IMR-90 (cell line): Measurements from ENCODE around the gene TOB2. TPM values are rescaled to one million over a fixed set of nuclear protein-coding genes. Genes with fewer than 3 reads are reported as not detected.

Experiments used
- ATAC-seq: fragments of 200-7000 bp; cut with Tn5 transposase; 2 replicates; pipeline ENCODE4 v1.9.1; 2020; ENCODE audit warnings: low read depth, mild to moderate bottlenecking, moderate library complexity
- BruUV-seq: library from RNA; stranded (reverse); fragments of 400-500 nt; replicated peaks from 2 replicates; lab custom pipeline; 2021; lab: Mats Ljungman, UMichigan
- CTCF ChIA-PET: fragments of 300-600 bp; formaldehyde crosslinking; extraction: SDS; loops from one replicate; lab custom pipeline; 2021; ENCODE audit warnings: antibody characterized with exemption; lab: Yijun Ruan, JAX
- POLR2A ChIA-PET: fragments of 300-600 bp; sonication (Branson Sonifier 250); formaldehyde crosslinking; loops from one replicate; lab custom pipeline; 2022; ENCODE audit warnings: antibody characterized with exemption; ENCODE audit not compliant: unreplicated experiment; lab: Charles Lee
- DNase-seq: peaks from one replicate; pipeline ENCODE4 v3.0.0; 2013
- H2AFZ ChIP-seq: replicated peaks from 2 replicates; pipeline ENCODE3; 2013; ENCODE audit warnings: low read length, mild to moderate bottlenecking; ENCODE audit not compliant: poor library complexity
- H2AK5ac ChIP-seq: 2 replicates; pipeline ENCODE4 v1.6.1; 2013; ENCODE audit warnings: low read depth, low read length, inconsistent platforms
- H2AK9ac ChIP-seq: replicated peaks from 2 replicates; pipeline ENCODE3; 2013; ENCODE audit warnings: mild to moderate bottlenecking, low read depth, low read length, moderate library complexity; ENCODE audit not compliant: poor library complexity
- H2BK120ac ChIP-seq: 2 replicates; pipeline ENCODE4 v1.6.1; 2013; ENCODE audit warnings: low read depth, low read length, inconsistent platforms
- H2BK15ac ChIP-seq: 3 replicates; pipeline ENCODE4 v1.6.1; 2013; ENCODE audit warnings: low read depth, low read length, inconsistent platforms
- H2BK20ac ChIP-seq: 2 replicates; pipeline ENCODE4 v1.6.1; 2013; ENCODE audit warnings: low read depth, mild to moderate bottlenecking, inconsistent platforms, low read length, moderate library complexity
- H2BK5ac ChIP-seq: 2 replicates; pipeline ENCODE4 v1.6.1; 2013; ENCODE audit warnings: mild to moderate bottlenecking, low read depth, low read length, inconsistent platforms; ENCODE audit not compliant: poor library complexity, severe bottlenecking
- H3K14ac ChIP-seq: replicated peaks from 2 replicates; pipeline ENCODE4 v1.6.1; 2013; ENCODE audit warnings: low read depth, low read length, inconsistent platforms
- H3K18ac ChIP-seq: 2 replicates; pipeline ENCODE4 v1.6.1; 2013; ENCODE audit warnings: low read depth, low read length, control low read depth
- H3K23ac ChIP-seq: 2 replicates; pipeline ENCODE4 v1.6.1; 2013; ENCODE audit warnings: low read depth, low read length, inconsistent platforms
- H3K27ac ChIP-seq: 2 replicates; pipeline ENCODE4 v1.5.1; 2013; ENCODE audit warnings: mild to moderate bottlenecking, control low read depth, low read length; ENCODE audit not compliant: insufficient read depth
- H3K27me3 ChIP-seq: 2 replicates; pipeline ENCODE4 v1.6.1; 2013; ENCODE audit warnings: low read length; ENCODE audit not compliant: control insufficient read depth, insufficient read depth
- H3K36me3 ChIP-seq: 2 replicates; pipeline ENCODE4 v1.6.1; 2013; ENCODE audit warnings: low read length, mixed read lengths; ENCODE audit not compliant: control insufficient read depth, insufficient read depth
- H3K4ac ChIP-seq: 2 replicates; pipeline ENCODE4 v1.6.1; 2013; ENCODE audit warnings: low read depth, low read length, inconsistent platforms
- H3K4me1 ChIP-seq: 2 replicates; pipeline ENCODE4 v1.6.1; 2013; ENCODE audit warnings: low read length, mixed read lengths; ENCODE audit not compliant: control insufficient read depth, insufficient read depth
- H3K4me2 ChIP-seq: 2 replicates; pipeline ENCODE4 v1.6.1; 2013; ENCODE audit warnings: low read depth, mild to moderate bottlenecking, control low read depth, low read length, moderate library complexity
- H3K4me3 ChIP-seq: 2 replicates; pipeline ENCODE4 v1.5.1; 2013; ENCODE audit warnings: low read depth, mild to moderate bottlenecking, control low read depth, low read length, moderate library complexity; ENCODE audit not compliant: insufficient read depth
- H3K56ac ChIP-seq: 2 replicates; pipeline ENCODE4 v1.6.1; 2013; ENCODE audit warnings: low read length, inconsistent platforms; ENCODE audit not compliant: insufficient read depth; ENCODE audit errors: extremely low read depth
- H3K79me1 ChIP-seq, 2 experiments: 2 replicates each; pipeline ENCODE4 v1.6.1; 2013; ENCODE audit warnings: low read length in 2 of 2, inconsistent platforms in 1 of 2, low read depth in 1 of 2
- H3K9ac ChIP-seq: 2 replicates; pipeline ENCODE4 v1.6.1; 2013; ENCODE audit warnings: low read depth, low read length, control low read depth
- H3K9me1 ChIP-seq: 2 replicates; pipeline ENCODE4 v1.6.1; 2013; ENCODE audit warnings: low read length, inconsistent platforms; ENCODE audit not compliant: insufficient read depth
- H3K9me3 ChIP-seq: 2 replicates; pipeline ENCODE4 v1.6.1; 2013; ENCODE audit warnings: low read length; ENCODE audit not compliant: control insufficient read depth, insufficient read depth
- H4K20me1 ChIP-seq: 2 replicates; pipeline ENCODE4 v1.6.1; 2013; ENCODE audit warnings: low read length, inconsistent platforms; ENCODE audit not compliant: insufficient read depth
- H4K5ac ChIP-seq: 2 replicates; pipeline ENCODE4 v1.6.1; 2013; ENCODE audit warnings: mild to moderate bottlenecking, low read depth, low read length, control low read depth
- H4K8ac ChIP-seq, 2 experiments: 2 replicates each; pipeline ENCODE4 v1.6.1; 2013; ENCODE audit warnings: low read depth in 2 of 2, low read length in 2 of 2, control low read depth in 1 of 2, inconsistent platforms in 1 of 2
- H4K91ac ChIP-seq: 2 replicates; pipeline ENCODE4 v1.6.1; 2013; ENCODE audit warnings: low read depth, low read length, inconsistent platforms; ENCODE audit not compliant: insufficient read depth
- BHLHE40 ChIP-seq: fragments of 150-350 bp; IDR thresholded peaks from 2 replicates; pipeline ENCODE4 v1.6.1; 2016; ENCODE audit warnings: mild to moderate bottlenecking, low read depth, low read length
- CEBPB ChIP-seq: IDR thresholded peaks from 2 replicates; pipeline ENCODE4 v1.6.1; 2012; ENCODE audit warnings: low read depth, low read length, improper control_type of control experiment
- CHD1 ChIP-seq: IDR thresholded peaks from 2 replicates; pipeline ENCODE4 v1.6.1; 2012; ENCODE audit warnings: low read depth, low read length, improper control_type of control experiment
- CTCF ChIP-seq: conservative IDR thresholded peaks from 2 replicates; pipeline ENCODE4 v1.5.1; 2012; ENCODE audit warnings: mild to moderate bottlenecking, low read depth, low read length, improper control_type of control experiment
- ELK1 ChIP-seq: fragments of 150-350 bp; IDR thresholded peaks from 2 replicates; pipeline ENCODE4 v1.6.1; 2016; ENCODE audit warnings: low read depth, mild to moderate bottlenecking, low read length, moderate library complexity, borderline replicate concordance
- FOS ChIP-seq: fragments of 150-350 bp; IDR thresholded peaks from 2 replicates; pipeline ENCODE4 v1.6.1; 2016; ENCODE audit warnings: low read depth, low read length
- MAFK ChIP-seq: IDR thresholded peaks from 2 replicates; pipeline ENCODE4 v1.6.1; 2012; ENCODE audit warnings: low read depth, low read length, improper control_type of control experiment
- MAZ ChIP-seq: IDR thresholded peaks from 2 replicates; pipeline ENCODE4 v1.6.1; 2012; ENCODE audit warnings: low read depth, mild to moderate bottlenecking, low read length, improper control_type of control experiment, moderate library complexity, borderline replicate concordance
- MXI1 ChIP-seq: IDR thresholded peaks from 2 replicates; pipeline ENCODE4 v1.6.1; 2012; ENCODE audit warnings: low read depth, mild to moderate bottlenecking, low read length, moderate library complexity, borderline replicate concordance
- NFE2L2 ChIP-seq: fragments of 150-350 bp; IDR thresholded peaks from 2 replicates; pipeline ENCODE4 v1.6.1; 2016; ENCODE audit warnings: low read depth, mild to moderate bottlenecking, low read length
- POLR2A ChIP-seq: IDR thresholded peaks from 2 replicates; pipeline ENCODE4 v1.6.1; 2012; ENCODE audit warnings: mild to moderate bottlenecking, low read depth, low read length
- RAD21 ChIP-seq: IDR thresholded peaks from 2 replicates; pipeline ENCODE4 v1.6.1; 2012; ENCODE audit warnings: low read length, improper control_type of control experiment
- RCOR1 ChIP-seq: IDR thresholded peaks from 2 replicates; pipeline ENCODE4 v1.6.1; 2012; ENCODE audit warnings: mild to moderate bottlenecking, low read length, improper control_type of control experiment; ENCODE audit not compliant: insufficient replicate concordance
- RFX5 ChIP-seq: IDR thresholded peaks from 2 replicates; pipeline ENCODE4 v1.8.0; 2012; ENCODE audit warnings: low read depth, mild to moderate bottlenecking, low read length, moderate library complexity
- SMC3 ChIP-seq: fragments of 150-350 bp; IDR thresholded peaks from 2 replicates; pipeline ENCODE4 v1.6.1; 2016; ENCODE audit warnings: low read depth, mild to moderate bottlenecking, antibody characterized with exemption, low read length, moderate library complexity
- USF2 ChIP-seq: fragments of 150-350 bp; IDR thresholded peaks from 2 replicates; pipeline ENCODE4 v1.6.1; 2017; ENCODE audit warnings: mild to moderate bottlenecking, antibody characterized with exemption, low read length, low read depth
- WGBS, 2 experiments: methylation state at CpG; one replicate each; pipeline versions ENCODE4 v1.1.5 to v1.1.7; 2013; ENCODE audit warnings: missing lambda C conversion rate in 2 of 2; ENCODE audit not compliant: insufficient read length in 1 of 2; ENCODE audit errors: extremely low coverage in 2 of 2; 5-methylcytosine and 5-hydroxymethylcytosine counted together
- dilution Hi-C: fragments of 300-500 bp; cut with HindIII; formaldehyde crosslinking; loops from one replicate; pipeline ENCODE4 v1.14.3; 2018; ENCODE audit warnings: low sequenced_read_pairs; ENCODE audit not compliant: unreplicated experiment
- in situ Hi-C: fragments of 300-500 bp; cut with MboI; formaldehyde crosslinking; loops from 3 replicates; pipeline ENCODE4 v1.14.3; 2019; ENCODE audit warnings: low sequenced_read_pairs, inconsistent platforms, mixed read lengths
- intact Hi-C: fragments of 100-400 bp; cut with micrococcal nuclease; formaldehyde crosslinking; loops from 2 replicates; pipeline ENCODE4 v1.10.0; 2022
- polyA plus RNA-seq, 3 experiments: library from polyadenylated mRNA; depleted of rRNA; stranded (reverse); fragments of >200 nt; gene quantifications; 2 replicates each; pipeline ENCODE4 v1.2.3, GENCODE V29; 2012; ENCODE audit warnings: low replicate concordance in 1 of 3
- total RNA-seq: library from RNA; depleted of rRNA; stranded (reverse); fragments of >200 nt; gene quantifications from 2 replicates; pipeline ENCODE4 v1.2.3, GENCODE V29; 2012

Gene TOB2
- total and polyA plus RNA-seq, 2 of the 4 experiments (the other 2 are of a cell fraction): 17.4 to 23.3 TPM

- no peak overlapping the region for H3K27ac ChIP-seq
- H3K4me1 ChIP-seq: peaks cover 11% of the 10 kb centered on the region
- H2AK5ac ChIP-seq: no peak overlapping the region
- H2BK15ac ChIP-seq: no peak overlapping the region
- no peaks in the 10 kb centered on the region for H3K27me3 ChIP-seq
- H2BK5ac ChIP-seq: no peak overlapping the region
- H3K9me3 ChIP-seq: no peaks in the 10 kb centered on the region
- H4K91ac ChIP-seq: no peak overlapping the region
- H3K14ac ChIP-seq: no peak overlapping the region
- ATAC-seq (no peak), DNase-seq (no peak)
- dilution Hi-C loops: no loop called here
- no peak overlapping the region for H2AK9ac ChIP-seq
- H2BK120ac ChIP-seq: no peak overlapping the region
- H3K36me3 ChIP-seq: no peaks in the 10 kb centered on the region
- H3K79me1 ChIP-seq: peaks cover 17 to 27% of the 10 kb centered on the region in 2 experiments
- no peak overlapping the region for H3K4ac ChIP-seq
- H4K5ac ChIP-seq: no peak overlapping the region
- POLR2A ChIA-PET: interaction anchor here (0.5 kb wide), 1 partner anchor 20 kb away, joined by 3 read pairs; no protein-coding TSS in a partner anchor
- H4K20me1 ChIP-seq: no peaks in the 10 kb centered on the region
- no peak overlapping the region for H3K4me3 ChIP-seq
- H3K18ac ChIP-seq: no peak overlapping the region
- H3K56ac ChIP-seq: no peak overlapping the region
- no peak overlapping the region for H2BK20ac ChIP-seq
- H4K8ac ChIP-seq: no peak overlapping the region
- no CpG with 5 or more reads among the region's 7 CpGs for WGBS, 2 experiments
- H3K9ac ChIP-seq: no peak overlapping the region
- H3K23ac ChIP-seq: no peak overlapping the region
- intact Hi-C loops: no loop called here
- H3K4me2 ChIP-seq: no peak overlapping the region
- no TSS peak for BruUV-seq
- H2AFZ ChIP-seq: no peak overlapping the region
- in situ Hi-C loops: no loop called here
- CTCF ChIA-PET: interaction anchor here (0.6 kb wide), 1 partner anchor 107 kb away, joined by 3 read pairs; no protein-coding TSS in a partner anchor
- H3K9me1 ChIP-seq: peaks cover 10% of the 10 kb centered on the region
- TF ChIP-seq MAFK (no peak), RCOR1 (no peak), RAD21 (no peak), ELK1 (no peak), POLR2A (no peak), SMC3 (no peak), CTCF (no peak), RFX5 (no peak), CHD1 (no peak), MAZ (no peak), USF2 (no peak), BHLHE40 (no peak), NFE2L2 (no peak), MXI1 (no peak), CEBPB (no peak), FOS (no peak)
These were observed 36.3 kb downstream of the TOB2 start for GRCh38 chr22:41410311-41410751.
